Raji (cell line): ENCODE data around the gene EIF4E3.

Experiments
- POLR2A ChIP-seq: IDR thresholded peaks from 2 replicates; pipeline ENCODE4 v1.6.1; 2011; ENCODE audit warnings: low read depth, low read length, control low read depth; ENCODE audit not compliant: insufficient read depth

Gene EIF4E3

GRCh38 chr3:71733319-71733718 lies 8.1 kb upstream of the EIF4E3 start:
- TF ChIP-seq POLR2A: no peak

GRCh38 chr3:71732637-71733036 lies 7.4 kb upstream of the EIF4E3 start:
- TF ChIP-seq POLR2A: no peak

GRCh38 chr3:71728632-71729342 lies 3.6 kb upstream of the EIF4E3 start:
- no peak for TF ChIP-seq POLR2A

- TF ChIP-seq POLR2A: no peak
Observed at GRCh38 chr3:71726146-71726545, 944 bp upstream of the EIF4E3 start.

- no peak for TF ChIP-seq POLR2A
Observed at GRCh38 chr3:71724584-71725270, 475 bp downstream of the EIF4E3 start.

GRCh38 chr3:71724171-71724453 lies 1.1 kb downstream of the EIF4E3 start:
- no peak for TF ChIP-seq POLR2A

DNA sequence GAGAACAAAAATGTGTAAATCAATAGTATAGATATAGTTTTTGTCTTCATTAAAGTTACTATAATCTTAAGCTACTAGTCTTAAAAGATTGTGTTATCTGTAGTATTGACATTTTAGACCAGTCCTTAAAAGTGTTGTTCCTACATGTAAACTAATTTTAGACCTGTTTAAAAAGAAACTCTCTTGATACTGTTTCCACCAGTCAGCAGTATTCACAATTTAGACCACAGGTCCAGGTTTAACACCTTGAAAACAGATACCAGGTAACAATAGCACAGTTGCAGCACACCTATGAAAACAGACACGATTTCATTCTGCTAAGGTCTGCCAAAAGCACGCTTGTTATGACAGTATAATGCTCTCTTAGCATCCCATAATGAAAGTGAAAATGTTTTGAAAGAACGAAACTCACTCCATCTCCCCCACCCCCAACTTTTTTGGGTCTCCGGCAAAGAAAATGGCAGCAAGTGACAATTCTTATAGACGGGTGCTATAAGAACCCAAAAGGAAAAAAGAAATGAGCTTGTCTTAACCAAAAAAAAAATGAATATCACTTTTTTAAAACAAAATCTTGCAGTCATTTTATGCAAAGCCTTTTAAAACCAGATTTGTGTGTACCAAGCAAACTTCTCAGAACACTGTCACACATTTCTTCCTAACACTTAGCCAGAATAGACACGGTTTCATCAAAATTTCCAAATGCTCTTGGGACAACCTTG lies 1.6 kb downstream of the EIF4E3 start:
- TF ChIP-seq POLR2A: no peak

GRCh38 chr3:71722693-71723092 lies 2.5 kb downstream of the EIF4E3 start:
- no peak for TF ChIP-seq POLR2A

DNA sequence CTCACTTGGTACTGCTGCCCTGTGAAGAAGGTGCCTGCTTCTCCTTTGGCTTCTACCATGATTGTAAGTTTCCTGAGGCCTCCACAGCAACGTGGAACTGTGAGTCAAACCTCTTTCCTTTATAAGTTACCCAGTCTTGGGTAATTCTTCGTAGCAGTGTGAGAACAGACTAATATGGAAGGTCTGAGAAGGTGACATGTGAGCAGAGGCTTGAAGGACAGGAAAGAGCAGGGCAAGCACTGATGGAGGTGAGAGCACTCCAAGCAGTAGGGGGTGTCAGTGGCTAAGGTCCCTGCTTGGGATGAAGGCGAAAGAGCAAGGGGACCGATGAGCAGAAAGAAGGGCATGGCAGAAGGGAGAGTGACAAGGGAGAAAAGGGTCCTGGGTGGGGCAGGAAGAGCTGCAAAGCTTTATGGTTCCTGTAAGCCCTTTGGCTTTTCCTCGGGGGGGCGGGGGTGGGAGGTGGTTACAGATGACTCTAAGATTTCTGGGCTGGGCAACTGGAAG lies 3.5 kb downstream of the EIF4E3 start:
- no peak for TF ChIP-seq POLR2A

- TF ChIP-seq POLR2A: no peak
Observed at GRCh38 chr3:71721002-71721401, 4.2 kb downstream of the EIF4E3 start.

DNA sequence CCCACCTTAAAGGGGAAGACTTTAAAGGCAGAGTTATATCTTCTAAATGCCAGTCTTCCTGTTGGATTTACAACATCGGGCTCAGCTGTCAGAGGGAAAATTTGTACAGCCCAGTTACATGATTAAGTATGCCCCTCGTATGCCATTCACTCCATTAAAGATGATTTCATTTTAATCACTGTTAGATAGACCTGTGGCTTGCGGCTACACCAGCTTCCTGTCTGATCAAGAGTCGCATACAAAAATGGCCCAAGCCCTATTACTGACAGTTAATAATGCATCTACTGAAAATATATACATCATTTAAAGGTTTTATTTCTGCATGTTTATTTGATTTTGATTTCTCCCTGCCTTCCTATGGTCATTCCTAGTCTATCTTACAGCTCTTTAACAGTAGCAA lies 7.1 kb downstream of the EIF4E3 start:
- TF ChIP-seq POLR2A: no peak

DNA sequence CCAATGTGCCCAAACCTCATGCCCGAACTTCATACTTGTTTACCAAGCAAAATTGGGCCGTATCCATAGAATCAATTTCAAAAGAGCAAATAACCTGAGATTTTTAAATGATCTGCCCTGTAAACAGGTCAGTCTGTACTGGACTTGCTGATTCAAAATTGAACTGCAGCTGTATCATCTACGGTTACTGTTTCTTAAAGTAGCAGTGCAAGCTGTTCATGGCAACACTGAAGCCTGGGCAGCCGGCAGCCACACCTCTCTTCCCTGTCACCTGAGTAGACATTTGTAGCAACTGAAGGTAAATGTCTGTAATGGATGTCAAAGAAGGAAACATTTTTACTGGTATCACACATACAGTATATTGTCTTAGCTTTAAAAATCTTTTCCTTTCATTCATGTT lies 10.6 kb downstream of the EIF4E3 start:
- TF ChIP-seq POLR2A: no peak

DNA sequence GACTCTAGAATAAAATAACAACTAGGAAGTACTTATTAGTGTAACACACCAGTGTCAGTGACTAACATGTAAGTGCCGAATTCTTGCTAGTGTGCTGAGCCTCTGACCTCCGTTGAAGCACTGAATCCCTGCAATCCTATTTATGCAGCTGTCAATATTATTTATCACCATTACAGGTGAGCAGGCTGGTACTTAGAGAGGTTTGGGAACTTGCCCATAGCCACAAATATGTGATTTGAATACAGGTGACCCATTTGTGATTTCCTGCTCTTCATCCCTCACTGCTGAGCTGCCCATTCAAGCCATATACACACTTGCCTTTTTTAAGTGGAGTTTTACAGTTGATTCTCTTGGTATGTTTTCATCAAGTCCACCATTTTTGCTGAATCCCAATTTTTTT lies 12.2 kb downstream of the EIF4E3 start:
- no peak for TF ChIP-seq POLR2A

- TF ChIP-seq POLR2A: no peak
Observed at GRCh38 chr3:71710906-71711494, 14.2 kb downstream of the EIF4E3 start.

GRCh38 chr3:71709908-71710511 lies 15.2 kb downstream of the EIF4E3 start:
- no peak for TF ChIP-seq POLR2A
